Common myeloid progenitor, CD34-positive (primary cell): ENCODE data around the gene MYOF.
A peak's percentile ranks its signal among the peaks of the same experiment; 100 is the strongest.

Experiments used
- CTCF ChIA-PET: fragments of 350-600 bp; sonication (Branson Sonifier 250); formaldehyde crosslinking; loops from one replicate; lab custom pipeline; 2021; ENCODE audit warnings: antibody characterized with exemption; lab: Charles Lee
- POLR2A ChIA-PET: fragments of 350-600 bp; sonication (Branson Sonifier 250); formaldehyde crosslinking; loops from one replicate; lab custom pipeline; 2021; ENCODE audit warnings: antibody characterized with exemption; lab: Charles Lee
- DNase-seq, 3 donors: peaks; one replicate each; pipeline versions ENCODE4 v3.0.0 to v3.0.0-alpha.2; 2013
- H3K27ac ChIP-seq, 2 experiments: 1 replicate in 1 of 2; 2 replicates in 1 of 2; pipeline ENCODE4 v1.7.0; 2013; ENCODE audit warnings: inconsistent platforms in 2 of 2, low read length in 2 of 2, mild to moderate bottlenecking in 2 of 2, low read depth in 1 of 2, moderate library complexity in 1 of 2; ENCODE audit not compliant: severe bottlenecking in 2 of 2, insufficient read depth in 1 of 2, poor library complexity in 1 of 2
- H3K27me3 ChIP-seq, 5 experiments: replicated peaks in 2 of 5; 1 replicate in 3 of 5; 2 replicates in 2 of 5; pipeline versions ENCODE4 v1.6.1 to v1.7.0; 2013; ENCODE audit warnings: low read length in 4 of 5, mild to moderate bottlenecking in 2 of 5, moderate library complexity in 2 of 5, inconsistent platforms in 1 of 5; ENCODE audit not compliant: insufficient read depth in 5 of 5, control insufficient read depth in 4 of 5
- H3K36me3 ChIP-seq, 4 experiments: 1 replicate in 2 of 4; 2 replicates in 2 of 4; pipeline versions ENCODE4 v1.6.1 to v1.7.0; 2013; ENCODE audit warnings: low read length in 3 of 4, control low read depth in 1 of 4, mild to moderate bottlenecking in 1 of 4; ENCODE audit not compliant: control insufficient read depth in 4 of 4, insufficient read depth in 4 of 4
- H3K4me1 ChIP-seq, 4 experiments: 1 replicate in 3 of 4; 2 replicates in 1 of 4; pipeline versions ENCODE4 v1.6.1 to v1.7.1; 2013; ENCODE audit warnings: low read length in 3 of 4, mild to moderate bottlenecking in 3 of 4, control low read depth in 1 of 4, inconsistent platforms in 1 of 4, moderate library complexity in 1 of 4; ENCODE audit not compliant: control insufficient read depth in 4 of 4, insufficient read depth in 4 of 4; ENCODE audit errors: control extremely low read depth in 1 of 4
- H3K4me3 ChIP-seq, 7 experiments: 1 replicate in 4 of 7; 2 replicates in 3 of 7; pipeline versions ENCODE4 v1.5.1 to v1.7.0; 2013; ENCODE audit warnings: mild to moderate bottlenecking in 7 of 7, low read length in 6 of 7, moderate library complexity in 6 of 7, inconsistent platforms in 2 of 7, low read depth in 2 of 7, control low read depth in 1 of 7; ENCODE audit not compliant: insufficient read depth in 4 of 7, control insufficient read depth in 1 of 7; ENCODE audit errors: extremely low read depth in 1 of 7
- H3K9me3 ChIP-seq, 5 experiments: 1 replicate in 4 of 5; 2 replicates in 1 of 5; pipeline versions ENCODE4 v1.6.1 to v1.7.1; 2013; ENCODE audit warnings: low read length in 4 of 5, mild to moderate bottlenecking in 2 of 5, inconsistent platforms in 1 of 5, low read depth in 1 of 5, moderate library complexity in 1 of 5; ENCODE audit not compliant: control insufficient read depth in 4 of 5, insufficient read depth in 2 of 5; ENCODE audit errors: control extremely low read depth in 1 of 5
- WGBS: methylation state at CpG from one replicate; pipeline ENCODE4 v1.1.5; 2013; ENCODE audit not compliant: insufficient coverage; 5-methylcytosine and 5-hydroxymethylcytosine counted together

MYOF gene

GRCh38 chr10:93452143-93452542, 30.0 kb downstream of the MYOF start:
- Histone ChIP-seq H3K9me3 (no peaks in the 10 kb centered on the region), H3K27ac (no peak overlapping the region), H3K4me3 (no peak overlapping the region), H3K4me1 (peaks cover 0 to 6% (median 0%) of the 10 kb centered on the region in 4 experiments), H3K36me3 (no peaks in the 10 kb centered on the region), H3K27me3 (no peaks in the 10 kb centered on the region)
- POLR2A ChIA-PET: no interaction called here
- 40% methylated on average over 1 of the region's 2 CpGs for WGBS
- no peak for DNase-seq
- CTCF ChIA-PET: no interaction called here

GRCh38 chr10:93451244-93451947, 30.7 kb downstream of the MYOF start:
- Histone ChIP-seq H3K4me1 (peaks cover 0 to 6% (median 0%) of the 10 kb centered on the region in 4 experiments), H3K9me3 (no peaks in the 10 kb centered on the region), H3K27me3 (no peaks in the 10 kb centered on the region), H3K4me3 (no peak overlapping the region), H3K36me3 (no peaks in the 10 kb centered on the region), H3K27ac (no peak overlapping the region)
- no peak for DNase-seq
- CTCF ChIA-PET: no interaction called here
- WGBS: 80% methylated on average over 5 of the region's 7 CpGs
- POLR2A ChIA-PET: no interaction called here

- no peaks in the 10 kb centered on the region for H3K27me3 ChIP-seq
- H3K4me3 ChIP-seq: no peak overlapping the region
- H3K36me3 ChIP-seq: no peaks in the 10 kb centered on the region
- 38% methylated on average over 2 of the region's 3 CpGs for WGBS
- no peak overlapping the region for H3K27ac ChIP-seq
- H3K4me1 ChIP-seq: peaks cover 0 to 8% (median 3%) of the 10 kb centered on the region in 4 experiments
- ChIA-PET POLR2A (no interaction called here), CTCF (no interaction called here)
- DNase-seq: no peak
- no peaks in the 10 kb centered on the region for H3K9me3 ChIP-seq
Measured at GRCh38 chr10:93447970-93448369, 34.2 kb downstream of the MYOF start.

GRCh38 chr10:93447019-93447418, 35.1 kb downstream of the MYOF start:
- CTCF ChIA-PET: interaction anchor here (1.5 kb wide), 1 partner anchor 35 kb away, joined by 6 read pairs; the partner anchor contains the start of gene MYOF
- 80% methylated on average over 5 of the region's 6 CpGs for WGBS
- Histone ChIP-seq H3K27ac (no peak overlapping the region), H3K4me1 (peaks cover 0 to 11% (median 5%) of the 10 kb centered on the region in 4 experiments), H3K36me3 (no peaks in the 10 kb centered on the region), H3K9me3 (no peaks in the 10 kb centered on the region), H3K4me3 (no peak overlapping the region), H3K27me3 (no peaks in the 10 kb centered on the region)
- POLR2A ChIA-PET: no interaction called here
- no peak for DNase-seq

GRCh38 chr10:93445978-93446720, 36.0 kb downstream of the MYOF start:
- peaks cover 0 to 11% (median 5%) of the 10 kb centered on the region in 4 experiments for H3K4me1 ChIP-seq
- CTCF ChIA-PET: interaction anchor here (1.5 kb wide), 1 partner anchor 36 kb away, joined by 6 read pairs; the partner anchor contains the start of gene MYOF
- H3K27me3 ChIP-seq: no peaks in the 10 kb centered on the region
- no peak overlapping the region for H3K27ac ChIP-seq
- 98% methylated on average over 5 of the region's 7 CpGs for WGBS
- no peaks in the 10 kb centered on the region for H3K36me3 ChIP-seq
- DNase-seq: no peak
- POLR2A ChIA-PET: no interaction called here
- no peak overlapping the region for H3K4me3 ChIP-seq
- H3K9me3 ChIP-seq: no peaks in the 10 kb centered on the region

- H3K4me3 ChIP-seq: no peak overlapping the region
- peaks cover 0 to 11% (median 5%) of the 10 kb centered on the region in 4 experiments for H3K4me1 ChIP-seq
- H3K27me3 ChIP-seq: no peaks in the 10 kb centered on the region
- H3K9me3 ChIP-seq: no peaks in the 10 kb centered on the region
- DNase-seq: peak; percentile 30 to 51 (median 38)
- 61% methylated on average over 4 of the region's 8 CpGs for WGBS
- ChIA-PET POLR2A (no interaction called here), CTCF (interaction anchor here (1.9 to 2.1 kb wide), 2 partner anchors 17 to 25 kb away, joined by 4 read pairs; no protein-coding TSS in a partner anchor)
- H3K36me3 ChIP-seq: no peaks in the 10 kb centered on the region
- no peak overlapping the region for H3K27ac ChIP-seq
Measured at GRCh38 chr10:93445097-93445960, 36.8 kb downstream of the MYOF start.
